Measurements from ENCODE around the gene MYCBP.
"Not testable (repeated sequence)": the region's sequence is repeated elsewhere in the genome, so short reads cannot be mapped to it uniquely, and the experiment has no call there.

MYCBP gene

GRCh38 chr1:38865112-38865715, 7.9 kb downstream of the MYCBP start:
- no peak for FAIRE-seq

- no peak for FAIRE-seq
Measured at GRCh38 chr1:38860454-38860795, 12.7 kb downstream of the MYCBP start.

- peak; percentile 68 for FAIRE-seq
Measured at GRCh38 chr1:38859561-38860453, 13.3 kb downstream of the MYCBP start, which contains the start of gene RRAGC. TSS of gene RRAGC (minus strand) at chr1:38859772. CDS start at chr1:38859646, 126 bp downstream.

- no peak for FAIRE-seq
Measured at GRCh38 chr1:38858833-38859560, 14.2 kb downstream of the MYCBP start.

- no peak for FAIRE-seq
Measured at GRCh38 chr1:38852780-38853179, 20.4 kb downstream of the MYCBP start.

GRCh38 chr1:38848071-38848470, 25.1 kb downstream of the MYCBP start:
- no peak for FAIRE-seq

- no peak for FAIRE-seq
Measured at GRCh38 chr1:38846210-38846609, 26.9 kb downstream of the MYCBP start.

GRCh38 chr1:38845088-38845487, 28.1 kb downstream of the MYCBP start:
- not testable (repeated sequence) for FAIRE-seq

GRCh38 chr1:38840281-38840680, 32.9 kb downstream of the MYCBP start:
- no peak for FAIRE-seq

GRCh38 chr1:38839363-38839762, 33.8 kb downstream of the MYCBP start:
- FAIRE-seq: no peak

- not testable (repeated sequence) for FAIRE-seq
Measured at GRCh38 chr1:38836316-38836715, 36.8 kb downstream of the MYCBP start.

GRCh38 chr1:38834937-38835827, 38.0 kb downstream of the MYCBP start:
- FAIRE-seq: peak; percentile 95

- FAIRE-seq: no peak
Measured at GRCh38 chr1:38834221-38834782, 38.8 kb downstream of the MYCBP start.

- FAIRE-seq: no peak
Measured at GRCh38 chr1:38833146-38833545, 40.0 kb downstream of the MYCBP start.

- FAIRE-seq: no peak
Measured at GRCh38 chr1:38832370-38832734, 40.8 kb downstream of the MYCBP start.

- no peak for FAIRE-seq
Measured at GRCh38 chr1:38831731-38832369, 41.3 kb downstream of the MYCBP start.

GRCh38 chr1:38829368-38829767, 43.8 kb downstream of the MYCBP start:
- no peak for FAIRE-seq

- no peak for FAIRE-seq
Measured at GRCh38 chr1:38827318-38827717, 45.8 kb downstream of the MYCBP start.

GRCh38 chr1:38826886-38827285, 46.3 kb downstream of the MYCBP start:
- FAIRE-seq: no peak

- FAIRE-seq: no peak
Measured at GRCh38 chr1:38826262-38826661, 46.9 kb downstream of the MYCBP start.

- FAIRE-seq: no peak
Measured at GRCh38 chr1:38820860-38821259, 52.3 kb downstream of the MYCBP start.

GRCh38 chr1:38819516-38819915, 53.6 kb downstream of the MYCBP start:
- FAIRE-seq: no peak

All from G401.6 (cell line).